GM03348 (cell line): ENCODE data around the gene RHBDL1.

Experiments
- DNase-seq: peaks from one replicate; pipeline ENCODE4 v3.0.0; 2012; ENCODE audit warnings: low spot score

Gene RHBDL1

DNA sequence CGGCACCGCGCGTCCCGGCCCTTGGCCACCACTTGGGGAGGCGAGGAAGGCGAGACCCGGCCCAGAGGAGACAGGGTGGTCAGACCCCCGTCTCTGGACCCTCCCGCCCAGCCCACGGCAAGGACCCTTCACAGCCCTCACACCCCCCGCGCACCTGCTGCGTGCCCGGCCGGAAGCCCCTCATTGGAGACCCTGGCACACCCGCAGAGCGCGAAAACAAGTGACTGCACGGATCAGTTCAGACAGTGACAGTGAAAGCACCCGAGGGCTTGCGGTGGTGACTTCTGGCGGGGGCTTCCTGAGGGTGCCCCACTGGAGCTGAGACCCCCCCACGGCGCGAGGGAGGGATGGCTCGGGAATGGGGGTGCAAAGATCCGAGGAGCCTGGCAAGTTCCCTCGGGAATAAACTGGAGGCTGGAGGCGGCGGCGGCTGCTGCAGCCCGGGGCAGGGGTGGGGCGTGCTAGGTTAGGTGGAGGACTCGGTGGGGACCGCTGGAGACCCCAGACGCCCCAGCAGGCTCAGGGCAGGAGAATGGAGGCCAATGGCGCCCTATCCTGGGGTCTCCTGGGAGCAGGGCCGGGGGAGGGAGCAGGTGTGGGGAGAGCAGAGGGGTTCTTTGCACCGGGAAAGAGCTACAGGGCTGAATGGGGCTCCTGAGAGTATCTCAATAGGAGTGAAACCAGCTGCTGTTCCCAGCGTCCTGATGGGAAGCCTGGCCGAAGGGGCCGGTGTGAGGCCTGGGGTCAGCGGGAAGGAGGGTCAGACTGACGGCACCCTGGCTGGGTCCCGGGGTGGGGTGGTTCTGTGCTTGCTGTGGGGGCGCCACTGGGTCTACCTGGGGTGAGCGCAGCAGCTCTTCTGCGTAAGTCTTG is 31.0 kb downstream of the RHBDL1 start:
- DNase-seq, result no peak

DNA sequence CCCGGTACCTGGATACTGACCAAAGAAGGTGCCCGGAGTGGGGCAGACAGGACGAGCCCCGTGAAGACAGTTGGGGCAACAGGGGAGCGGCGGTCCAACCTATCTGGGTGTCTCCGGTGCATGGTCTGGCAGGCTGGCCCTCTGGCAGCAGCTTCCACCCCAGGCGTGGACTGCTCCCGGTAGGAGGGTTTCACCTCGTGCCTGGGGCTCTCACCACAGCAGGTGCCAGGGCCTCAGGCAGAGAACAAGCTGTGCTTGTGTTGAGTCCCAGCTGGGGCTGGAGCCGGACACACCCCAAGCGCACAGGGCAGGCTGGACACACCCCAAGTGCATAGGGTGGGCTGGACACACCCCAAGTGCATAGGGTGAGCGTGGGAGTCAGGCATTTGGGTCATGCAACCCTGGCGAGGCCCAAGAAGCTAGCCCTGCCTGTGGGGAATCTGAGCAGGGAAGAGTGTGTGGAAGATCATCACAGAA is 31.6 kb downstream of the RHBDL1 start:
- DNase-seq, result no peak

DNA sequence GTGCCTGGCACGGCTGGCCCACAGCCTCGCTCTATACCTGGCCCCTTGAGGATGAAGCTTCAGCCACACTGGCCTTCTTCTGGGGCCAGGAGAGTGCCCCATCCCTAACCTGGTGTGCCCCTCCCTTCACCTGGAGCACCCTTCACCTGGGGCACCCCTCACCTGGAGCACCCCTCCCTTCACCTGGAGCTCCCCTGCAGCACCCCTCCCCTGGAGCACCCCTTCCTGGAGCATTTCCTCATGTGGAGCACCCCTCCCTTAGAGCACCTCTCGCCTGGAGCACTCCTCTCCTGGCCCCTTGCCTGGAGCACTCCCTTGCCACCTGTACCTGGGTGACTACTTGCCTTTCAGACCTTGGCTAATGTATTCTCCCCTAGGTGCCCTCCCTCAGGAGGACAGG is 32.5 kb downstream of the RHBDL1 start:
- no peak for DNase-seq

DNA sequence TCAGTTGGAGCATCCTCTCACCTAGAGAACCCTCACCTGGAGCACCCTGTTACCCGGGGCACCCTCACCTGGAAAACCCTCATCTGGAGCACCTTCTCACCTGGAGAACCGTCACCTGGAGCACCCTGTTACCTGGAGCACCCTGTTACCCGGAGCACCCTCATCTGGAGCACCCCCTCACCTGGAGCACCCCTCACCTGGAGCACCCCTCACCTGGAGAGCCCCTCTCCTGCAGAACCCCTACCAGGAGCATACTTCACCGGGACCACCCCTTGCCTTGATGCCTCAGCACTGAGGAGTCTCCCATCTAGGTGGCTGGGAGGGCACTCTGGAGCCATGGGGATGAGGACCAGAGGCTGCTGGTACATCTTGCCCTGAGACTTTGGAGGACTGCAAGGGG is 33.5 kb downstream of the RHBDL1 start:
- no peak for DNase-seq

DNA sequence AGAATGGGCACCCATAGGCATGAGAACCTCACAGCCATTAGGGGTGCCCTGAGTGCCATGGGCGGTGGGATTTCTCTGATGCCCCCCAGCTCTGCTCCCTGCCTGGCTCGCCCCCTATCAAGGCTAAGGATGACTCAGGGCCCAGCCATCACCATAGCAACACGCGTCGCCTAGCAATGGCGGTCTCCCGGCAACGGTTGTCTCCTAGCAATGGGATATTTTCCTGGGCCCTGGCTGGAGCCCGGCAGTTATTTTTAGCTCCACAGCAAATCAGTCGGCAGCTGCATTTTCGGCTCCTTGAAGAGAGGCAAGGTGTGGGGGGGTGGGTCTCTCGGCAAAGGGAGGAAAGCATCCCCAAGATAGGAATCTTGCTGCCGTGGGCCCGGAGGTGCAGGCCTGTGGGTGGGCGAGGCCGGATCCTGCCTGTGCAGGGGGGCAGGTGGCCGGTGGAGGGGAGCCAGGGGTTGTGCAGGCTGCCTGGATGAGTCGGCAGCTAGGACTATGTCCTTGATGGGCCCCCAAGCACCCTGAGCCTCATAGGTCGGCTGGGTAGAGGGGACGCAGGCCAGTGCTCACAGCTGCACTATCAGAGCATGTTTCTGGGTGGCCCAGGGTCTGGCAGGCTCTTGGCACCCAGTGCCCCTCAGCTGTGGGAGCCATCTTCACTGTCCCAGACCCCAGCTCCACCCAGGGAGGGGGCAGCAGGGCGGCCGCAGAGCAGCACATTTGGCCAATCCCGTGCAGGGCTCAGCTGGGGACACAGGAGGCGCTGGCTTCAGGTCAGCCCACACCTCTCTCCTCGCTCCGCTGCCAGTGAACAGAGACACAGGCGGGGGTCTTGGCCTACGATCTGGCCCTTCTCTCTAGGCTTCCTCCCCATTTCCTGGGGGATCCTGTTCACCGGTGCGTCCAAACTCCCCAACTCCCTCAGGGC is 34.4 kb downstream of the RHBDL1 start:
- peak; percentile 61 for DNase-seq

DNA sequence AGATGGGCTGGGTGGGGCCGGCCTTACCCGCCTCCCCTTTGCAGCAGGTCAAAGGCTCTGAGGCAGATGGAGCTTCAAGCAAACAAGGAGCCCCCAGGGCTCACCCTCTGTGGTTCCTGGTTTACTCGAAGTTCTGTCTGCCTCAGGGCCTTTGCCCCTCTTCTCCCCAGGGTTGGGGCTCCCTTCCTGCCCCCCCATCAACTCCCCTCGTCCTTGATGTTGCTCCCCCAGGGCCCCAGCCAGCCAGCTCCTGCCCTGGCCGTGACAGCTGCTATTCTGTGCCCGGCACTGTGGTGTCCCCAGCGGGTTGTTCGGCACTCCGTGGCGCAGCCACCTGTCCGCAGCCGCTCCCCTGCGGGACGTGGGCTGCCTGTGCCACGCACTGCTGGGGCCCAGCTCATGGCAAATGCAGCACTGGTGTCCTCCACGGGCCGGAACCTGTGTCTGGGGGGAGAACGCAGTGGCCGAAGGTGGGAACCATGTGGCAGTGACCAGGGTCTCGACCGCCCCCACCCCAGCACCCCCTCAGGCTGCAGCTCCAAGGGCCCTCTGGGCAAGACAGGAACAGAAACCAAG is 35.1 kb downstream of the RHBDL1 start:
- no peak for DNase-seq

DNA sequence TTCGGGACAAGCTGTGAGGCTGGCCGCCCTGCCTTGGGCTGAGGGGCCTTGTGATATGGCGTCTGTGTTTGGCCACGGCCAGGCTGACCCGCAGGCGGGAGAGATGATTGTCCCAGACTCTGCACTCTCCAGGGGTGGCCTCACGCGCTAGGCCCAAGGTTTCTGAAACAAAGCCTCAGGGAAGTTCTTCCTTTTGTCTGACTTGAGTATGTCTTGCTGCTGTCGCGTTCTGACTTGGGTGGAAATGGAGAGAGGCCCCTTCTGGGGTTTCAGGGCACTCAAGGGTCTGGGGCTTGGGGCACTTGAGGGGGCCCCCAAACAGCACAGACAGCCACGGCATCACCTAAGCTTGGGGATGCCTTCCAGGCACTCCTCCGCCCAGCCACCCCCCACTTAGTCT is 35.6 kb downstream of the RHBDL1 start:
- no peak for DNase-seq

DNA sequence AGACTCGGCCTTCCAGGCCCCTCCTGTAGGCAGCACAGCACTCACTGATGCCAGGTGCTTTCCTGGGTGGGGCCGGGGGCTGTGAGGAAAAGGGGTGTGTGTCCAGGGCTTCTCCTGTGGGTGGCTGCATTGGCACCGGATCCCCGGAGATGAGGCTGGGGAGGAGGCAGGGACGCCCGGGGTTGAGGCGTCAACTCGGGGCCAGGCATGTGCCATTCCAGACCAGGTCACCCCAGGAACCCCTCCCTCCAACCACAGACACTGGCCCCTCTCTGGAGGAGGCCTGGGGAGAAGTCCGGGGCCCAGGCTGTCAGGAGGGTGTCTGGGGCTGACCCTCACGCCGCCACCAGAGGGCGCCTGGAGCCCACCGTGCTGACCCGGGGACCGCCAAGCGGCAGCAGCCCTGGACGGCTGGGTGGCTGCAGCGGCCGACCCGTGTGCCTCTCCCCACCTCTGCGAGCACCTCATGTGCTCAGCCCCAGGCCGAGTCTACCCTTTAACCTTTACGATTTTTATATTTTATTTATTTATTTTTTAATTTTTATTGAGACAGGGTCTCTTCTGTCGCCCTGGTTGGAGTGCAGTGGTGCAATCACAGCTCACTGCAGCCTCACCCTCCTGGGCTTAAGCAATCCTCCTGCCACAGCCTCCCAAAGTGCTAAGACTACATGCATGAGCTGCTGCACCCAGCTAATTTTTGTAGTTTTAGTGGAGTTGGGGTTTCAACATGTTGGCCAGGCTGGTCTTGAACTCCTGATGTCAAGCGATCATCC is 36.3 kb downstream of the RHBDL1 start:
- peak; percentile 93 for DNase-seq

DNA sequence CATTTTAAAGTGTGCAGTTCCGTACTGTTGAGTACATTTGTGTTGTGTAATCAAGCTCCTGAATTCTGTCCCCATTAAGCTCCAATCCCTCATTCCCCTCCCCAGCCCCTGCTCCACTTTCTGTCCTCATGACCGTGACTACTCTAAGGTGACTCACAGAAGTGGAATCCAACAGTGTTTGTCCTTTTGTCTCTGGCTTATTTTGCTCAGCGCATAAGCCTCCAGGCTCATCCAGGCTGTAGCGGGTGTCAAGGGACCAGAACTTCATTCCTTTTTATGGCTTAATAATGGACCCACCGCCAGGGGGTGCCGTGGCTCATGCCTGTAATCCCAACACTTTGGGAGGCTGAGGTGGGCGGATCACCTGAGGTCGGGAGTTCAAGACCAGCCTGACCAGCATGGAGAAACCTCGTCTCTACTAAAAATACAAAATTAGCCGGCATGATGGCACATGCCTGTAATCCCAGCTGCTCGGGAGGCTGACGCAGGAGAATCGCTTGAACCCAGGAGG is 37.3 kb downstream of the RHBDL1 start:
- peak; percentile 76 for DNase-seq

DNA sequence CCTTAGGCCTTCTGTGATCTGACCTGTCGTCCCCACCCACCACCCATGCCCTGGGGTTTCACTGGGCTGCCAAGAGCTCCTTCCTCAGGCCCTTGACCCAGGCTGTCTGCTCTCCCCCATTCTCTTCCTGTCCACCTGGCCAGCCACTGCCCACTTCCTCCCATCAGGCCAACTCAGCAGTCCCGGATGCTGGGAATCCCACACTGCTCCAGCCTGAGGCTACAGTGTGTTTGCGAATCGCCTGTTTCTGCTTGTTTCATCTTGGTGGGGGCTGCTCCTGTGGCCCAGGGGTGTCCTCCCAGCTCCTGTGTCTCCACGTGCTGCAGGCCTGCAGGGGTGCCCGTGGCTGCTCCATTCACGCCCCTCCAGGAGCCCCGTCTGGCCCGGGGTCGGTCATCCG is 38.6 kb downstream of the RHBDL1 start:
- DNase-seq, result no peak

DNA sequence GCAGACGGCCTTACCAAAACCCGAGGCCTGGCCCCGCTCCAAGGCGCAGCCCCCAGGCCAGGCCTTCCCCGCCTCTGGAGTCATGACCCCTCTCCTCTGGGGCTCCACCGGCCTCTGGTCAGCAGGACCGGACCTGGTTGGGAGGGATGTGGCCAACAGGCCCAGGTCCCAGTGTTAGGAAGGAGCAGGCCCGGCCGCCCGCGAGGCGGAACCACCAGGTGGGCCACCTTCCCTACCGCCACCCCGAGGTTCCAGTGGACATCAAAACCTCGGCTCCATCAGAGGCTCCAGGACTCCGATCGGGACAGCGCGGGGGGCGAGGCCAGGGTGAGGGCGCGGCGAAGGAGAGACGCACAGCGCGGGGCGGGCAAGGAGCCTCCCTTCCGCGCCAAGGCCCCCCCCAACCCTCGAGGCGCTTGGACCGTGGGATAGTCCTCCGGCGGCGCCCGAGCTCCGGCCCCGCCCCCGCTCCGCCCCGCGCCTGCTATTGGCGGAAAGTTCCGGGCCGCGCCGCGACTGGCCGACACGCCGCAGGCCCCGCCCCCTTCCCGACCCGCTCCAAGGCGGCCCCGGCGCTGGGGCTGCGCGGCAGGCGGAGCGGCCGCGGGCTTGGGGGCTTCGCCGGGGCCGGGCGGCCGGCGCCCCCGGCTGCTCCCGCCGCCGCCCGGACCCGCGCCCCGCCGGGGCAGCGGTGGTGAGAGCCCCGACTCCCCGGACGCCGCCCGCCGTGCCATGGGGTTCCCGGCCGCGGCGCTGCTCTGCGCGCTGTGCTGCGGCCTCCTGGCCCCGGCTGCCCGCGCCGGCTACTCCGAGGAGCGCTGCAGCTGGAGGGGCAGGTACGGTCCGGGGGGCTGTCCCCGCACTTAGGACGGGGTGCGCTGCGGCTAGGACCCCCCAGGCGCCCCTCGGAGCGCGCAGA is 39.3 kb downstream of the RHBDL1 start, which contains the start of gene METRN:
TSS of gene METRN (plus strand) at position 561 of the 919 bp plus-strand sequence. CDS start at position 733, 172 bp downstream.
- DNase-seq, result peak; percentile 97

DNA sequence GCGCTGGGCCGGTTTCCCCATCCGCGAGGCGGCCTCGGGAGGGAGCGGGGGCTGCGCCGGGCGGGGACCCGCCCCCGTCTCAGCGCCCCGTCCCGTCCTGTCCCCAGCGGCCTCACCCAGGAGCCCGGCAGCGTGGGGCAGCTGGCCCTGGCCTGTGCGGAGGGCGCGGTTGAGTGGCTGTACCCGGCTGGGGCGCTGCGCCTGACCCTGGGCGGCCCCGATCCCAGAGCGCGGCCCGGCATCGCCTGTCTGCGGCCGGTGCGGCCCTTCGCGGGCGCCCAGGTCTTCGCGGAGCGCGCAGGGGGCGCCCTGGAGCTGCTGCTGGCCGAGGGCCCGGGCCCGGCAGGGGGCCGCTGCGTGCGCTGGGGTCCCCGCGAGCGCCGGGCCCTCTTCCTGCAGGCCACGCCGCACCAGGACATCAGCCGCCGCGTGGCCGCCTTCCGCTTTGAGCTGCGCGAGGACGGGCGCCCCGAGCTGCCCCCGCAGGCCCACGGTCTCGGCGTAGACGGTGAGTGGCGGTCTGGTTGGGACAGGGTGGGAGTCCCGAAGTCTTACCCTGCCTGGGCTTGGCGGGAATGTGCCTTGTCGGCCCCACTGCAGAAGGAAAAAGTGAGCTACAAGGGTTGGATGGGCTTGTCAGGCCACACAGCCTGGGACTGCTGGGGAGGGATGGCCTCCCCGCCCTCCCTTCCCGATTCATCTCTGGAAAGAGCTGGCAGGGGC is 40.2 kb downstream of the RHBDL1 start:
- peak; percentile 47 for DNase-seq

DNA sequence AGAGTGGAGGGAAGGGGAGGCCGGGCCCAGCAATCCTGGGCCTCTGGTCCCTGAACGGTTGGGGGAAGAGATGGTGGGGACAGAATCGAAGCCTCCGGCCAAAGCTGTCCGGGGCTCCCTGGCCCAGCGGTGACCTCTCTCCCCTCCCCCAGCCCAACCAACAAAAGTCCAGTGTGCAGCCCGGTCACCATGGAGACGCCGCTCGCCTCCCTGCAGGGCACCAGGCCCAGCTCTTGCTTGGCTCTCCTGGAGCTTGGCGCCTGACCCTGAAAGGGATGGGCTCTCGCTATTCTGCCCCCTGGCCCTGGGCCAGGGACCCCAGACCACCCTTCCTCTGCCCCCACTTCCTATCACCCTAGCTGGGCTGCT is 40.7 kb downstream of the RHBDL1 start:
- peak; percentile 29 for DNase-seq

DNA sequence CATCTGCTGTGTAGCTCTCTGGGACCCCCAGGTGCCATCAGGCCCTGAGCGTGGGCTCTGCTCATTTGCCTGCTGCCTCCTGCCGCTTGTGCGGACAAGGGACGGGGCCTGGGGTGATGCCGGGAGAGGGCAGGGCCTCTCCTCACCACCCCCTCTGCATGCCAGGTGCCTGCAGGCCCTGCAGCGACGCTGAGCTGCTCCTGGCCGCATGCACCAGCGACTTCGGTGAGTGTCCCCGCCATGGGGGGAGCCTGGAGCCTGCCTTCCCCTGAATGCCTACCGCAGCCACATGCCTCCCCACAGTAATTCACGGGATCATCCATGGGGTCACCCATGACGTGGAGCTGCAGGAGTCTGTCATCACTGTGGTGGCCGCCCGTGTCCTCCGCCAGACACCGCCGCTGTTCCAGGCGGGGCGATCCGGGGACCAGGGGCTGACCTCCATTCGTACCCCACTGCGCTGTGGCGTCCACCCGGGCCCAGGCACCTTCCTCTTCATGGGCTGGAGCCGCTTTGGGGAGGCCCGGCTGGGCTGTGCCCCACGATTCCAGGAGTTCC is 41.4 kb downstream of the RHBDL1 start:
- DNase-seq, result no peak

DNA sequence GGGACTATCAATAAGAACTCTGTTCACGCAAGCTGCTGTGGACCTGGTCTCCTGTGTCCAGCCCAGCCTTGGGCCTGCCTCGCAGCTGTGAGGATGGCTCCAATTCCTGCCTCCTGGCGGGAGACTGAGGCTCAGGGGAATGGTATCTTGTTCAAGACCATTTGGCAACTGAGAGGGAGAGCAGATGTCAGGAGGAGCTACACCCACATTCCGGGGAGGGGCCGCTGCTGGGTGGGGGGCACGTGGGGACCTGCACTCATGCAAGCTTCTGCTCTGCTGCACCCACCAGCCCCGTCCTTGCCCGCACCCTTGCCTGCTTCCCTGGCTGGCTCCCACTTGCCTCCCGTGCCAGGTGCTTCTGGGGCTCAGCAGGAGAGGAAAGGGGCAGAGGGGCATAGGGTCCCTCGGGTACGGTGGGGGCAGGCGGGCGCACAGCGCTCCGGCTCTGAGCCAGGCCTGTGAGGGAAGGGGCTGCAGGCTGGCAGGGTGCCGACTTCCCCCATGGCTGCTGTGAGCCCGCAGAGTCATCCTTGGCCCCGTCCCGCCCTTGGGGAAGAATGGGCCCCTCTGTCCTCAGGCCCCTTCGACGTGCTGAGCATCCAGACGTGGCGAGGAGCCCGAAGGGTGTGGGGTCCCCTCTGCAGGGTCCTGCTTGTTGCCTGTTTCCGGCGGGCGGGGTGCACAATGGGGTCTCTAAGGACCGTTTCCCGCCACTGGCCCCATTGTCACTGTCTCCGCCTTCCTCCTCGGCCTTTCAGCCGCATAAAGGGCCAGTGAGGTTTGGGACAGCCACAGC is 42.2 kb downstream of the RHBDL1 start:
- no peak for DNase-seq

DNA sequence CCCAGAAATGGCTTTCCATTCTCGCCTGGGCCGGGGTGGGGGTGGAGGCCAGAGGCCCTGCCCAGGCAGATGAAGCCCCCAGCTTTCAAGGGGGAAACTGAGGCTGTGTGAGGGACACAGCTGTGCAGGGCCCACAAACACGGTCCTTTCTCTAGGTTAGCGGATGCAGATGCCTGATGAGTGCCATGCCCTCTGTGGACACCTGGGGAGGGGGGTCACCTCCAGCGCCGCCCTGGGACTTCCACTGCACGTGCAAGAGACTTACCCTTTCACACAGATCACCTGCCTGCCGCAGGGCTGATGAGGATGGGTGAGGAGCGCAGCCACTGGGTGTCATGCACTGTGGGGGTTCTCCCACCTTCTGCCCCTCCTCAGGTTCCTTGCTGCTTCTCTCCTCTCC is 42.9 kb downstream of the RHBDL1 start:
- no peak for DNase-seq

DNA sequence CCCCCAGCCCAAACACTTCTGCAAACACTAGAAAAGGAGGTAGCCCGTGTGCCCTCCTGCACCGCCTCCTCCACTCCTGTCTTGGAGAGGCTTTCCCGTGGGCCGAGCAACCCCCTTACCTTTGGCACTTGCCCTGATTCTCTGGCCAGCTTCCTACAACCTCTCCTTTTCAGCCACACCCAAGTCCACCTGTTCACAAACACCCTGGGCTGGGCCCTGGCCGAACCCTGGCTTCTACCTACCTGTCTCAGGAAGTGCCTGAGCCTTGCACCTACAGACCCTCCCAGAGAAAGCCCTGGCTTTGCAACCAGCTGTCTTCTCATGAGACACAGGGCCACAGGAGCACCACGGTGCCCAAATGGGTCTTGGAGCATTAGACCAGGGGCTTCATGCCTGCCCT is 43.5 kb downstream of the RHBDL1 start:
- no peak for DNase-seq

DNA sequence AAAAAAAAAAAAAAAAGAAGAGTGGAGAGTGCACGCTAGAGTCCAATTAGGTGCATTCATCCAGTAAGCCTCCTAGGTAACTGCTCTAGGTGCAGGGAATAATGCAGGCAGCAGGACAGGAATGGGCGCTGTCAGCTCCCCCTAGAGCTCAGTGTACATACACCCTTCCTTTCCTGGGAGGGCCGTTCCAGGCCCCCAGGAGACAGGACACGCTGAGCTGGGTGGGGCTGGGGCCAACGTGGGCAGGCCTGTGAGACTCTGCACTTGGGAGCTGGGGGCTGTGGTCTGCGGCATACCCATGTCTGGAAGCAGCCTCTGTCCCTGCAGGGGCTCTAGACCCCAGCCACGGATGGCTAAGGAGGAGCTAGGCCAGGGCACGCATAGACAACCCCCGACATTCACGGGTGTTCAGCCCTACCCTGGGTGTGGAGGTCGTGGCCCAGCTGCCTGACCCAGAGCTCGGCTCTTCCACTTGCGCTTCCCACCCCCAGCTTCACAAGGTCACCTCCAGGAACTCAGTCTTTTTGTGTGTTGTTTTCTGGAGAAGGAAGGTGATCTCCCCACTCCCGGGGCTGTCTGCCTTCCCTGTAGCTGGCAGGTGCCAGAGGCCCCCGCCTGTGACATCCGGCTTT is 44.5 kb downstream of the RHBDL1 start:
- DNase-seq, result peak; percentile 29
